Peyer's patch (tissue), 4 donors: ENCODE data around the gene NLK.

Experiments used
- CTCF ChIP-seq, 6 experiments: fragments of 450-650 bp in 4 of 6; fragments of 200-600 bp in 2 of 6; sonication (generic) in 1 of 6; IDR thresholded peaks; one replicate each; pipeline ENCODE4 v1.5.1; 2017 to 2019; ENCODE audit warnings: antibody characterized with exemption in 6 of 6, mild to moderate bottlenecking in 3 of 6, moderate library complexity in 1 of 6
- POLR2A ChIP-seq, 2 donors: fragments of 450-650 bp; IDR thresholded peaks; one replicate each; pipeline ENCODE4 v1.5.1; 2017; ENCODE audit warnings: antibody characterized with exemption in 2 of 2, mild to moderate bottlenecking in 2 of 2, moderate library complexity in 2 of 2

GRCh38 chr17:27993723-27994310 lies 48.7 kb upstream of the NLK start:
- TF ChIP-seq CTCF (IDR thresholded peaks at IDR 0.05) (no peak), POLR2A (IDR thresholded peaks at IDR 0.05) (no peak)
